Bone marrow (tissue), 2 donors: ENCODE measurements around the gene GTF3A.
"Not testable (repeated sequence)": the region's sequence is repeated elsewhere in the genome, so short reads cannot be mapped to it uniquely, and the experiment has no call there.

Experiments
- DNase-seq, 2 donors: peaks; one replicate each; lab custom pipeline; 2025; lab: John Stamatoyannopoulos, UW

GTF3A gene

DNA sequence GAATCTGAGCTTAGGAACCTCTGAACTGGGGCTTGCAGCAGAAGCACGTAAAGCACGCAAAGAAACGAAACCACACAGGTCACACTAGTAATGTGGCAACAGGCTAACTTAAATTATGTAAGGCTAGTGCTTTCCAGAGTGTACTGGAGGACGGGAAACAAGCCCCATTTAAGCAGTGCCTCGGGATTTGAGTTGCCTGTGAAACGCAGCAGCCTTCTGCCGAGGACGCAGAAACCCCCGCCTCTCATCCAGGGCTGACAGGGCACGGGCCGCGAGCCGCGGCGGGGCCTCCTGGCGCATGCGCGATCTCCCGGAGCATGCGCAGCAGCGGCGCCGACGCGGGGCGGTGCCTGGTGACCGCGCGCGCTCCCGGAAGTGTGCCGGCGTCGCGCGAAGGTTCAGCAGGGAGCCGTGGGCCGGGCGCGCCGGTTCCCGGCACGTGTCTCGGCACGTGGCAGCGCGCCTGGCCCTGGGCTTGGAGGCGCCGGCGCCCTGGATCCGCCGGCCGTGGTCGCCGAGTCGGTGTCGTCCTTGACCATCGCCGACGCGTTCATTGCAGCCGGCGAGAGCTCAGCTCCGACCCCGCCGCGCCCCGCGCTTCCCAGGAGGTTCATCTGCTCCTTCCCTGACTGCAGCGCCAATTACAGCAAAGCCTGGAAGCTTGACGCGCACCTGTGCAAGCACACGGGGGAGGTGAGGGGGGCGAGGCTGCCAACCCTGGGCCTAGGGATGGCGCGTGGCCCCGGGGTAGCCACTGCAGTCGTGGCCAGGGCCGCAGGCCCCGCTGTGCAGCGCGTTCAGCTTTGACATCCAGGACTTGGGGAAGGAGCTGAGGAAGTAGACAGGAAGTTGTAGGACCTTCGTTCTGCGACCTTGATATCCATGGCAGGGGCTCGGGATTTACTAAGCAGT, at the start of gene GTF3A:
Gene GTF3A, plus strand, starts transcription at position 374 of the 912 bp plus-strand sequence.
- peak; percentile 51 to 70 for DNase-seq

DNA sequence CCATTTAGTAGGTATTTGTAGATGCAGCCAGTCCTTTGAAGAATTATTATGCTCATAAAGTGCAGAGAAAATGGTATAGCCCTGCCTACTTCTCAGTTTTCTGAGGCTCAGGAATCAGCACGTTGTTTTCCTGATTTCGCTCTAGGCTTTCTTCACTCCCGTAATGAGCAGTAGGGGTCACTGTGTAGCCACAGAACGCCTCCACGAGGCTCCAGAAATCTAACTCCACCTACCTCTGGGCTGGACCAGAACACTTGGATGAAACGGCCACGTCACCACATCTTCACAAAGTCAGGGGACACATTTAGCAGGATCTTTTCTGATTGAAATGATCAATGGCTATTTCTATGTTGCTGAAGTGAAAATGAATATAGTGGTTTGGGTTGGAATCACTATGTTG, 49.8 kb upstream of the GTF3A start:
- peak; percentile 9 to 63 for DNase-seq

DNA sequence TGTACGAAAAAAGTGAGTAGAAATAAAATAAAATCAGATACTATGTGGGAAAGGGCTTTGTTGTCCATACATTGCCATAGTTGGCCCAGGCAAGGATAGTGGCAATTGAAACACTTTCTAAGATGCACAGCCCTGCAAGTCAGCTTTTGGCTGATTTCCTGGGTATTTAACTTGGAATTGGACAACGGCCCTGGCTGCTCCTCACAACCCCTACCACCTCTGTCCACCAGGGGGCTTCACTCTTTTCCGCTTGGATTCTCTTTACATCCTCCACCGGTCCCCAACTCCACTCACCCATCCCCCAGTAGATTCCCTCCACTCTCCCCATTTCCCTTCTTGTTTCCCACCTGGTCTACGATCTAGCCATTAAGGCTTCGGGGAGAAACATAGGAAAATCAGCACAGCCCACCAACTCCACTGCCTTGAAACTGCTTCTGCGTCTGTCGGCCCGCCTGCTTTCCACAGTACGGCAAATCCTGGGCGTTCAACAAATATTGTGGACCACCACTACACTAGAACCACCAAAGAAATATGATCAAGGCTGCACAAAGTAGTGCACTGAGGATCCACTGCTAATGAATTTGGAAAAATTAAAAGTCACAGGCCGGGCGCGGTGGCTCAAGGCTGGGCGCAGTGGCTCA, 48.6 kb upstream of the GTF3A start:
- DNase-seq = peak; percentile 8 to 37

- no peak for DNase-seq
These were observed 45.3 kb upstream of the GTF3A start for GRCh38 chr13:27379126-27379525.

- peak; percentile 20 to 75 for DNase-seq
These were observed 44.5 kb upstream of the GTF3A start for GRCh38 chr13:27379694-27380641.

DNA sequence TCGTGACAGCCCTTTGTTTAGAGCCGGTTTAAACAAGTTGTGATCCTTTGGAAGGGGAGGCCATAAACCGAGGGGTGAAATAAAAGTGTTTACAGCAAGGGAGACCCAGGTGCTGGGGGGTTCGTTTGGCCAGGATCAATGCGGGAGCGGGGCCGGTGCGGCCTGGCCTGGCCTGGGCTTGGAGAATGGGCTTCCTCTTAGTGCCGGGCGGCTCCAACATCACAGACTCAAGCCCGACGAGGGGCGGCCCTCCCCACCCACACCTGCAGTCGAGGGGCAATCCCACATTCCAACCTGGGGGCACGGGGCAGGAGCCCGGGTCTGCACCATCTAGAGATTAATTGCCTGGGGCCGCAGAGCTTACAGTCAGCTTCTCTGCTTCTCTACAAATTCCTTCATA, 42.8 kb upstream of the GTF3A start:
- DNase-seq = no peak

GRCh38 chr13:27383104-27383921, 41.1 kb upstream of the GTF3A start:
- no peak for DNase-seq

- DNase-seq = no peak
These were observed 40.1 kb upstream of the GTF3A start for GRCh38 chr13:27384285-27384684.

DNA sequence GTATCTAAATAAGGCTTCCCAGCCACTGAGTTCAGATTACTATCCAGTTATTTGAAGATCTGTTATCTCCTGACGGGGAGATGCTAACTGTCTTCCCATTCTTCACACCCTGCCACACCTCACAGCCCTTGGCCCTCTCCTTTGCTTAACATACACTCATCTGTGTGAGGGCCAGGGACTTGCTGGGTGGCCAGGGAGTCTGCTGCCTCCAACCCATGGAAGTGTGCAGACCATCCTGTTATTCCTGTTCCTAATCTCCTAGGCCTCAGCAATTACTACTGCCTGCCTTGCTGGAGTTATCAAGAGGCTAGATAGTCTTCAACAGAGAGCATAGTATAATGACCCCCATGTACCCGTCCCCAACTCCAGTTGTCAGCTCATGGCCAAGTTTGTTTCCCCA, 36.2 kb upstream of the GTF3A start:
- DNase-seq = no peak

DNA sequence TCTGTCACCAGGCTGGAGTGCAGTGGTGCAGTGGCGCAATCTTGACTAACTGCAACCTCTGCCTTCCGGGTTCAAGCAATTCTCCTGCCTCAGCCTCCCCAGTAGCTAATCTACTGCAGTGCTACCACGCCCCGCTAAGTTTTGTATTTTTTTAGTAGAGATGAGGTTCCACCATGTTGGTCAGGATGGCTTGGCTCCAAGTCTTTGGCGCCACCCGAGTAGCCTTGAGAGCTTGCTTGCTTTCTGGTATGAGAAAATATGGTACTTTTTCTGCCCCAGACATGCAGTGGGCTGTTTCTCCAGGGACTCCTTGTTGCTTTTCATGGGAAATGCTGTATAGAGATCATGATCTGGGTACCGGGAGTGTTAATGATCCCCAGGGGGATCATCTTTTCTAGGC, 34.5 kb upstream of the GTF3A start:
- no peak for DNase-seq

- DNase-seq = no peak
These were observed 32.9 kb upstream of the GTF3A start for GRCh38 chr13:27391471-27391870.

- DNase-seq = no peak
These were observed 31.3 kb upstream of the GTF3A start for GRCh38 chr13:27393101-27393500.

DNA sequence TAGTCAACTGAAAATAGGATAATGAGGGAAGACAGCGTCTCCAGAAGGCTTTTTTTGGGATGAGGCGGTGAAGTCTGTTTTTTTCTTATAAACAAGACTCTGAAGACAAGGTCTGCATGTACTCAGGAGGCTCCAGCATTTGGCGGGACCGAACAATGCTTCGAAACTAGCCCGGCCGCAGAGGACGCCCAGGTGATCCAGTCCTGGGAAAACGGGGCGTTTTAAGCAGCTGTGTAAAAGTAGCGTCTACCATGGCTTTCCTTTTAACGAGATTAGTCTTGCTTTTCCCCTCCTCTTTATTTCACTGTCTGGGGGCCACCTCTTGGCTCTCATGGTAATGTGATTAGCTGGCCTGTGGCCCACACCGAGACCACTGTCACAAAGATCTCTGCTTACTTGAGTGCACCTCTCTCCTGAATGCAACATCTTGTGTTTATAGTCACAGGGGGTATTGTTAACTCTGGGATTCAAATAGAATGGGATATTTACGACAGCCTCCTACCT, 29.4 kb upstream of the GTF3A start:
- no peak for DNase-seq

DNA sequence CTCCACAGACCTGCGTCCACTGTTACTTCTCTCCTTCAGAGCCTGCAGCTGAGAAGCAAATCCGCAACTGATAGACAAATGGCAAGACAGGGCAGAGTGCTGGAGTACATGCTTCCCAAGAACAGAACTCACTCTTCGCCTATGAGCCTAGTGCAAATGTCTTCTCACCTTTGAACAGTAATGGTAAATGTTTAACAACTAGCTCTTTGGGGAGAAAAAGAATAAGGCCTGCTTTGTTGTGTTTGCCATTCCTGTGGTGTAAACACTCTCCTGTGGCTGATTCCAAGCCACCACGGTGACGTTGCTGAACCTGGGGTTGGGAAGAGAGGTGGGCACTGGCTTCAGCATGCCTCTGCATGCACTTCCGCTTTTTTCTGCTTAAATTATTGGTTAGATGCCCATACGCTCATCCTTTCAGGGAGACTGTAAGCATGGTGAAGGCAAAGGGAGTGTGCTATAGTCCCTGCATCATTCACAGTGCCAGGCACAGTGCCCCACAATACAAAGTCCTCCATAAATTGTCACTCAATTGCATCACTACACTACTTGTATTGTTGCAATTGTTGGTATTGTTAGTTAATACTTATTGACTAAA, 28.1 kb upstream of the GTF3A start:
- no peak for DNase-seq

DNA sequence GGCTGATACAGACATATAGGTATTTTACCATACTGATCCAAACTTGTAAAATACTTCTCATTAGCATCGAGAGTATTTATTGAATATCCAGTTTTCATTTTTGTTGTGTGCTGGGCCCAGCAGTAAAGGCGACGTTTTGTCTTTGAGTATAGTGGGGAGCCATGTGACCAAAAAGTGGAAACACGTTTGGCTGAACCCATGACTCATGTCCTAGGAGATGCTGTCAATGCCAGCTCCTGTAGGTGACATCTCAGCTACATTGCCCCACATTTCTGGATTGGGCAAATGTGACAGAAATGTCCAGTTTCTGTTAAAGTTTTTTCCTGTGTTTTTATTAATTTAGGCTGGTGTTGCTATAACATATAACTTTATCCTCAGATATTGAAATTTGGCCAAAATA, 26.1 kb upstream of the GTF3A start:
- DNase-seq = no peak

DNA sequence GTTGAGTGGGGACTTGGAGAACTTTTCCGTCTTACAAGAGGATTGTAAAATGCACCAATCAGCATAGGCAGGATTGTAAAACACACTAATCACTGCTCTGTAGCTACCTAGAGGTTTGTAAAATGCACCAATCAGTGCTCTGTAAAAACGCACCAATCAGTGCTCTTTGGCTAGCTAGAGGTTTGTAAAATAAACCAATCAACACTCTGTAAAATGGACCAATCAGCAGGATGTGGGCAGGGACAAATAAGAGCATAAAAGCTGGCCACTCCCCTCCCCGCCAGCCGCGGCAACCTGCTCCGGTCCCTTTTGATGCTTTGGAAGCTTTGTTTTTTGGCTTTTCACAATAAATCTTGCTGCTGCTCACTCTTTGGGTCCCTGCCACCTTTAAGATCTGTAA, 24.0 kb upstream of the GTF3A start:
- not testable (repeated sequence) for DNase-seq

DNA sequence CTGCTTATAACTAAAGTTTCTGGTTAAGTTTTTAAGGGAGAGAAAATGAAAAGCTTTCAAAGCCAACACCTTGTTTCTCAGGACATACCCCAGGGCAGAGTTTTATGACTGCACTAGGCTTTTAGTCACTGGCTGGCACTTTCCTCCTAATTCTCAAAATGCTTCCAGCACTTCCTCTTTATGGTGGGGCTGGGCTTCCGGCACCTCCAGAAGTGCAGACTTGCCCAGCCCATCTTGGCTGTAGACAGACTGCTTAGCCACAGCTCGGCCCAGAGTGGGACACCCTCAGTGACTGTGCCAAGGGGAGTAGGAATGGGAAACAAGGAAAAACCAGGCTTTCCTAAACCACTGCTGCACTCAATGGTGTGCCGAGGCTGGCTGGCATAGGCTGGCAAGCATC, 23.2 kb upstream of the GTF3A start:
- DNase-seq = peak in 1 of 2 donors; percentile 57

- peak in 1 of 2 donors; percentile 53 for DNase-seq
These were observed 21.2 kb upstream of the GTF3A start for GRCh38 chr13:27403203-27403678.

- DNase-seq = no peak
These were observed 20.6 kb upstream of the GTF3A start for GRCh38 chr13:27403727-27404385.

DNA sequence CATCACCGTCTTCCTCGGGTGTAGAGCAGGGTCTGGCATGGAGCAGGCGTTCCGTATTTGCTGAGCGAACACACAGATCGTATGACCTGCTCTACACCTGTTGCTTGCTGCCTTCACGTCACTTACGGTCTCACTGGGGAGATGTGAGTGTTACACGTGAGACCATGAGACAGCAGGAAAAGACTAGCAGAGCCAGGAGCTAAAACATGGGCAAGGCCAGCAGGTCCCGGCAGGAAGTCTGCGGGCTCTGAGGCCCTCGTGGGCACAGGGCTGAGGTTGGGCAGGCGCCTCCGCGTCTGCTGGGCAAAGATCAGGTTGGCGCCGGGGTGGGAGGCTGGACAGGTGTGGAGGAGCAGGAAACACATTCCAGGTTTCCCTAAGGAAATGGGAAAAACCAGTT, 19.7 kb upstream of the GTF3A start:
- DNase-seq = no peak
